NCI-H524 (cell line): ENCODE measurements around the gene NR1H2.

ENCODE experiments used
- DNase-seq, 2 experiments: peaks; one replicate each; lab custom pipeline; 2025; lab: John Stamatoyannopoulos, UW

The NR1H2 gene

DNA sequence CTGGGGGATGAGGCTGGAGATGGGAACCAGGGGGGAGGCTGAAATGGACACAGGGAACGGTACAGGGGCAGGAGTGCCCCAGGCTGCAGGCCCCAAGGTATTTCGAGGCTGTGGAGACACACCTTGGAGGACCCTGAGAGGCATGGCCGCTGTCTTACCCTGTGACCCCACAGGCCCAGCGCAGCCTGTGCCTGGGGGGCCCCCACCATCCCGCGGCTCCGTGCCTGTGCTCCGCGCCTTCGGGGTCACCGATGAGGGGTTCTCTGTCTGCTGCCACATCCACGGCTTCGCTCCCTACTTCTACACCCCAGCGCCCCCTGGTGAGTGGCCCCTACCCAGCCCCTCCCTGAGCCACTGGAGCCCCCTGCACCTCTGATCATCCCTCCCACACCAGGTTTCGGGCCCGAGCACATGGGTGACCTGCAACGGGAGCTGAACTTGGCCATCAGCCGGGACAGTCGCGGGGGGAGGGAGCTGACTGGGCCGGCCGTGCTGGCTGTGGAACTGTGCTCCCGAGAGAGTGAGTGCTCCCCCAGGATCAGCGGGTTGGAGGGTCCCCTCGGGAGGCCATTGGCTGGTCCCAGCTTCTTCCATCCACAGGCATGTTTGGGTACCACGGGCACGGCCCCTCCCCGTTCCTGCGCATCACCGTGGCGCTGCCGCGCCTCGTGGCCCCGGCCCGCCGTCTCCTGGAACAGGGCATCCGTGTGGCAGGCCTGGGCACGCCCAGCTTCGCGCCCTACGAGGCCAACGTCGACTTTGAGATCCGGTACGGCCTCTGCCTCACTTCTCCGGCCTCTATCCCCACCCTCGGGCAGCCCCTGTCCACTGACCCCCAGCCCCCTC lies 25.6 kb downstream of the NR1H2 start:
- DNase-seq = no peak

DNA sequence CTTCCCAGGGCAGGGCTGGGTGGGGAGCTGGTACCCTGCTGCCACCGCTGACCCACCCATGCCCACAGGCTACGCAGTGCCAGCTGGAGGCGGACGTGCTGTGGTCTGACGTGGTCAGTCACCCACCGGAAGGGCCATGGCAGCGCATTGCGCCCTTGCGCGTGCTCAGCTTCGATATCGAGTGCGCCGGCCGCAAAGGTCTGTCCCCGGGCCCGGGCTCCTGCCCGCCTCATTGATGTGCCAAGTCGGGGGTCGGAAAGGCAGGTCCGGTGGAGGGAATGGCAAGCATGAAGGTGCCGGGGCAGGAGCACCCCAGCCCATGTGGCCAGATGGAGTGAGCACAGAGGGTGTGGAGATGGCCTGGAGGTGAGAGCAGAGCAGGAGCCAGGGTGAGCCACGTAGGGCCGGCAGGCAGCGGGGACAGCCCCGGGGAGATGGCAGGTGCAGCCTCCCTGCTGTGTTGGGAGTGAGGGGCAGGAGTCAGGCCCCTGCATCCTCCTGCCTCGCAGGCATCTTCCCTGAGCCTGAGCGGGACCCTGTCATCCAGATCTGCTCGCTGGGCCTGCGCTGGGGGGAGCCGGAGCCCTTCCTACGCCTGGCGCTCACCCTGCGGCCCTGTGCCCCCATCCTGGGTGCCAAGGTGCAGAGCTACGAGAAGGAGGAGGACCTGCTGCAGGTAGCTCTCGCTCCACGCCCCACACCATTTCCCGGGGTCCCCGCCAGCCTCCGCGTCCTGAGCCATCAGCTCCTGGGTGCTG lies 26.5 kb downstream of the NR1H2 start:
- DNase-seq = no peak

DNA sequence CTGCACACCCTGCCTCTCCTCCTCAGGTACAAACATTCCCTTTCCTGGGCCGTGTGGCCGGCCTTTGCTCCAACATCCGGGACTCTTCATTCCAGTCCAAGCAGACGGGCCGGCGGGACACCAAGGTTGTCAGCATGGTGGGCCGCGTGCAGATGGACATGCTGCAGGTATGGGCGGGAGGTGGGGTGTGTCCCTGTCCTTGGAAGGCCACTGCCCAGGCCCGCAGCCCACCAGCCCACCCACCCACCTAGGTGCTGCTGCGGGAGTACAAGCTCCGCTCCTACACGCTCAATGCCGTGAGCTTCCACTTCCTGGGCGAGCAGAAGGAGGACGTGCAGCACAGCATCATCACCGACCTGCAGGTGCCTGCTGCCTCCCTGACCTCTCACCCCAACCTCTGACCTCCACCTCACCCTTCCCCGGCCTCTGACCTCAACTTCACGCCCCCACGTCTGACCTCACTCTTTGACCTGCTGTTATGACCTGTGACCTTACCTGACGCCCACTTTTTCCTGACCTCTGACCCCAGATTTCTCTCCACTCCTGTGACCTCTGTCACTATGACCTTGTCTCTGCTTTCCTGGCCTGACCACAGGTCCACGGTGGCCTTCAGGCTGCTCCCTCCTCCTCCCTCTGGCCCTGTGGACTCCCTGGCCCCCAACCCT lies 30.0 kb downstream of the NR1H2 start:
- DNase-seq = no peak

DNA sequence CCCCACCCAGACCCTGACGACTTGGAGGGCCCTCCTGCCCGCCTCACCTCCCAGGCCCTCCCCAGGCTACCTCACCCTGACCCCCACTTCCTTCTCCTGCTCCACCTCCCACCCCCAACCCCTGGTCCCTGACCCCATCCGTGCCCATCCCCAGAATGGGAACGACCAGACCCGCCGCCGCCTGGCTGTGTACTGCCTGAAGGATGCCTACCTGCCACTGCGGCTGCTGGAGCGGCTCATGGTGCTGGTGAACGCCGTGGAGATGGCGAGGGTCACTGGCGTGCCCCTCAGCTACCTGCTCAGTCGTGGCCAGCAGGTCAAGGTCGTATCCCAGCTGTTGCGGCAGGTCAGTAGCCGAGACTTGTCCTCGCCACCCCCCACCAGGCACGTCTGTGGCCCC lies 30.6 kb downstream of the NR1H2 start:
- no peak for DNase-seq

DNA sequence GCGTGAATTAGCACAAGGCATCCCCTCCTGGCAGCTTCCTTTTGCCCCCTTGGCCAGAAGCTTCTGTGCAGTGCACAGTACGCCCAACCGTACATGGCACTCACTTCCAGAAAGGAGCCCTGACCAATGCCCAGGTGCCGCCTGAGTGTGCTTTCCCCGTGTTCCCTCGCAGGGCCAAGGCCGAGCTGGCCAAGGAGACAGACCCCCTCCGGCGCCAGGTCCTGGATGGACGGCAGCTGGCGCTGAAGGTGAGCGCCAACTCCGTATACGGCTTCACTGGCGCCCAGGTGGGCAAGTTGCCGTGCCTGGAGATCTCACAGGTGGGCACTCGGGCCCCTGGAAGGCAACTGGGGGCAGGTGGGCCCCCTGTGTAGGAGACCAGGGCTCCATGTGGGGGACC lies 33.1 kb downstream of the NR1H2 start:
- DNase-seq = no peak

DNA sequence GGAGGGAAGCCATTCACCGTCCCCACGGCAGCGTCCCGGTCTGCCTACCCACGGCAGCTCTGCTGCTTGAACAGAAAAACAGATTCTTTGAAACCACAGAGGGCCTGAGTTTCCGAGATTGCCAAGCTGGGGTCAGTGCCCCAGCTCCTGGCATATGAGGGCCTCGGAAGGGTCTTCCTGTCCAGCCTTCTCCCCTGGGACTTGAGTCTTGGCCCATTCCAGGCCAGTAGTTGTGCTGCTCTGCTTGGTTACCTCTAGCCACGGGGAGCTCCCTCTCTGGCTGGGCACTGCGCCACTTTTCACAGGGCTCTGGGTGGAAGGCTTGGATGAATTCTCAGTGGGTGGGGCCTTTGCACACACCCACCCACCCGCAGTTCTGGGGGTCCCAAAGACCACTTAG lies 33.9 kb downstream of the NR1H2 start:
- no peak for DNase-seq

DNA sequence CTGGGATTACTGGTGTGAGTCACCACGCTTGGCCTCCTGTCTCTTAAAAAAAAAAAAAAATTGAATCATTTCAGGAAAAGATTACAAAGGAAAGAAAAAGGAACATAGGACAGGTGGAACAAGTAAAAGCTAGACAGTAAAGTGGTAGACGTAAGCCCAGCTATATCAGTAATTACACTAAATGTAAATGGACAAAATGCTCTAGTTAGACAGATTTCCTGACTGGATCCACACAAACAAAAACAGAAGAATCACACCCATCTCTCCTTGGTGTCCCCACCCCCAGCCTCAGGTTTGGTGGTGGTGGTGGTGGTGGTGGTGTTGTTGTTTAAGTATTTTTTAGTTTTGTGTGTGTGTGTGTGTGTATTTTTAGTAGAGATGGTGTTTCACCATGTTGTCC lies 36.2 kb downstream of the NR1H2 start:
- DNase-seq = no peak

DNA sequence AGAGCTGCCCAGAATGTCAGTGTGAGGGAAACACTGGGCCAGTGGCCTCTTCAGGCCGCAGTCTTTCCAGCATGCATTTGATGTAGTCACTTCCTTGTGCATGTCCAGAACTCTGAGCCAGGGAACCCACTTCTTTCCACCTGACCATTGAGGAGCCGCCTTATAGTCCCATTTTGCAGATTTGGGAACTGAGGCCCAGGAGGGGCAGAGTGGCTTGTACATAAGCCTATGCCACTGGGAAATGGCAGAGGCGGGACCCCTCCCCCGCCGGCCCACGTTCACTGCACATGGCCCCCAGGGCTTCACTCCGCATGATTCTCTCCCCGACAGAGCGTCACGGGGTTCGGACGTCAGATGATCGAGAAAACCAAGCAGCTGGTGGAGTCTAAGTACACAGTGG lies 36.8 kb downstream of the NR1H2 start:
- no peak for DNase-seq

DNA sequence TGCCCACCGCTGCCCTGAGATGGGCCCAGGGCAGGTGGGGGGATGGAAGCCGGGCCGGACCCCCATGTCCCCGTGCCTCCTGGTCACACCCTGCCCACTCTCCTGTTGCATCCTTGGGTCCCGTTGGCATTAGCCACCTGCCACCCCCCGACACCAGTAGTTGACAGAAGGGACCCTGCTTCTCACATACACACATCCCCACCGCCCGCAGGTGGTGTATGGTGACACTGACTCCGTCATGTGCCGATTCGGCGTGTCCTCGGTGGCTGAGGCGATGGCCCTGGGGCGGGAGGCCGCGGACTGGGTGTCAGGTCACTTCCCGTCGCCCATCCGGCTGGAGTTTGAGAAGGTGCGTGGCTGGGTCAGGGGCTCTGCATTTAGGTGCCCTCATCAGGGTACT lies 37.3 kb downstream of the NR1H2 start:
- no peak for DNase-seq

DNA sequence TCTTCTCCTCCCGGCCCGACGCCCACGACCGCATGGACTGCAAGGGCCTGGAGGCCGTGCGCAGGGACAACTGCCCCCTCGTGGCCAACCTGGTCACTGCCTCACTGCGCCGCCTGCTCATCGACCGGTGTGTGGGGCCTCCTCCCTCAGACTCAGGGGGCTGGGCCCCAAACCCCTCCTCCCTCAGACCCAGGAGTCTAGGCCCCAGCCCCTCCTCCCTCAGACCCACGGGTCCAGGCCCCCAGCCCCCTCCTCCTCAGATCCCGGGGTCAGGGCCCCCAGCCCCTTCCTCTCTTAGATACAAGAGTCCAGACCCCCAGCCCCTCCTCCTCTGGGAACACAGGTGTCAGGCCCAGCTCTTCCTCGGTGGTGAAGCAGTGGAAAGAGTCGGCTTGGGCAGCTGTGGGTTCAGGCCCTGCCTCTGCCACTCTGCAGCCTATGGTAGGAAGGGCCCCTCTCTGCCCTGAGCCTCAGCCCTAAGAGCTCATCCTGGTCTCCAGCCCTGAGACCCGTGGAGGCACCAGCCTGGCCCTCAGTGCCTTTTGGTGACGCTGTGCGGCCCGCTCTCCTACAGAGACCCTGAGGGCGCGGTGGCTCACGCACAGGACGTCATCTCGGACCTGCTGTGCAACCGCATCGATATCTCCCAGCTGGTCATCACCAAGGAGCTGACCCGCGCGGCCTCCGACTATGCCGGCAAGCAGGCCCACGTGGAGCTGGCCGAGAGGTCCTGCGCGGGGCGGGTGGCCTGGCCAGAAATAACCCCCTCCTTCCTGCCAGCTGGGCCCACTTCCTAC lies 38.8 kb downstream of the NR1H2 start:
- peak in 1 of 2 experiments; percentile 29 for DNase-seq

DNA sequence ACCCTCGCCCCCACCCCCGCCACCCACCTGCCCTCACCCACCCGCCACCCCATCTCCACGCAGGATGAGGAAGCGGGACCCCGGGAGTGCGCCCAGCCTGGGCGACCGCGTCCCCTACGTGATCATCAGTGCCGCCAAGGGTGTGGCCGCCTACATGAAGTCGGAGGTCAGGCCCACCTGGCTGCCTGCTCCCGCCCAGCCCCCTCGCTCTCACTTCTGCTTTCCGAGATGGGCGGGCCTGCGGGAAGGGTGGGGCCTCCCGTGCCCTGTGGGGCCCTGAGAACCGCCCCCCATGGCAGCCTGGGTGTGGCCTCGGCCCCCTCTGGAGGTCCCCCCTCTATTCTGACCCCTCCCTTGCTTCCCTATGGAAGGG lies 39.4 kb downstream of the NR1H2 start:
- DNase-seq = no peak

DNA sequence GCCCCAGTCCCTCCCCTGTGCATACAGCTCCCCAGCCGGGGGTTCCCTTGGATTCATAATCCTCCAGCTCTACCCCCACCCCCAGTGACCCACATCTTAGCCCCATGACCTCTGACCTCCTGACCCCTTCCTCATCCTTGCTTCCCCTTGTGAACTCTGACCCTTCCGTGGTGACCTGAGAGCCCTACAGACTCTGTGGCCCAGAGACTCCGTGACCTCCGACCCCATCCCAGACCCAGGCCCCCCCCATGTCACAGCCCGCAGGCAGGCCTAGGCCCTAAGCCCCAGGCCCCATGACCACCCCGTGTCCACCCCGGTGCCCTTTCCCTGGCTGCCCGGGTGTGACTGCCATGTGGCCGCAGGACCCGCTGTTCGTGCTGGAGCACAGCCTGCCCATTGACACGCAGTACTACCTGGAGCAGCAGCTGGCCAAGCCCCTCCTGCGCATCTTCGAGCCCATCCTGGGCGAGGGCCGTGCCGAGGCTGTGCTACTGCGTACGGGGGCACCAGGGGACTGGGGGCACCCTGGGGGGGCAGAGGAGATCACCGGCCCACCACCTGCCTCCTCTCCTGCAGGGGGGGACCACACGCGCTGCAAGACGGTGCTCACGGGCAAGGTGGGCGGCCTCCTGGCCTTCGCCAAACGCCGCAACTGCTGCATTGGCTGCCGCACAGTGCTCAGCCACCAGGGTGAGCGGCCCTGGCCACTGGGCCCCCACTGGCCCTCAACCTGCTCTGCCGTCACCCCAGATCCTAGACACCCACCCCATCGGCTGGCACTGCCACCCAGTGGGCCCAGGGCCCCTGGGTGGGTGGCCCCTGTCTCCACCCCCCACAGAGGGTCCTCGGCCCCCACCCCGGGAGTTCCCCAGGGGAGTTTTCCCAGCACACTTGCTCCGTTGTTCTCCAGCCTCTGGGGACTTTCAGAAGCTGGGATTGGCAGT lies 40.0 kb downstream of the NR1H2 start:
- no peak for DNase-seq

DNA sequence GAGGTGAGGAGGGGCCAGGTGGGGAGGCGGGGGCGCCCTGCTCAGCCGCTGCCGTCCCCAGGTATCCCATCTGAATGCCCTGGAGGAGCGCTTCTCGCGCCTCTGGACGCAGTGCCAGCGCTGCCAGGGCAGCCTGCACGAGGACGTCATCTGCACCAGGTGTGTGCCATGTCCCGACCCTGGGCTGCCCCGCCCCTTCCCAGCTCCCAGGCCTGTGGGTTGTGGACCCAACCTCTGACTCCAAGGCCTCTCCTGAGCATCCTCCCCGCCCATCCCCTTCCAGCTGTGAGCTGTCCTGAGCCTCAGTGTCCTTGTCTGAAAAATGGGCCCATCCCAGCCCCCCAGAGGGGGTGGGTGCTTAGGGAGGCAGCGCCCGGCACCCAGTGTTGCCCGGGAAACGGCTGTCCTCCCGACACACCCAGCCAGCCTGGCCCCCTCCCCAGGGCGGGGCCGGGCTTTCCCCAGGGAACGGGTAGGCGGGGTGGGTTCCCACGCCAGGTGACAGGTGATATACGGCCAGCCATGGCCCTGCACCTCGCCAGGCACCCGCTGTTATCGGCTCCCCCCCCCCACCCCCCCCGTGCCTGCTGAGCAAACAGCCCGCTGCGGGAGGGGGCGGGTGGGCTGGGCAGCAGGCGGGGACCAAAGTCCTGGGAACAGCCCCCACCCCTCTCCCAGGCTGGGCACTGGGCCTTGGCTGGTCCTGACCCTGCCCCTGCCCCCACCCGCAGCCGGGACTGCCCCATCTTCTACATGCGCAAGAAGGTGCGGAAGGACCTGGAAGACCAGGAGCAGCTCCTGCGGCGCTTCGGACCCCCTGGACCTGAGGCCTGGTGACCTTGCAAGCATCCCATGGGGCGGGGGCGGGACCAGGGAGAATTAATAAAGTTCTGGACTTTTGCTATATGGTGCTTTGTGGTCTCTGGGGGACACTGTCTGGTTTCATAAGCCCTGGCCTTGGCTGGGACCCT lies 41.1 kb downstream of the NR1H2 start:
- DNase-seq = no peak

DNA sequence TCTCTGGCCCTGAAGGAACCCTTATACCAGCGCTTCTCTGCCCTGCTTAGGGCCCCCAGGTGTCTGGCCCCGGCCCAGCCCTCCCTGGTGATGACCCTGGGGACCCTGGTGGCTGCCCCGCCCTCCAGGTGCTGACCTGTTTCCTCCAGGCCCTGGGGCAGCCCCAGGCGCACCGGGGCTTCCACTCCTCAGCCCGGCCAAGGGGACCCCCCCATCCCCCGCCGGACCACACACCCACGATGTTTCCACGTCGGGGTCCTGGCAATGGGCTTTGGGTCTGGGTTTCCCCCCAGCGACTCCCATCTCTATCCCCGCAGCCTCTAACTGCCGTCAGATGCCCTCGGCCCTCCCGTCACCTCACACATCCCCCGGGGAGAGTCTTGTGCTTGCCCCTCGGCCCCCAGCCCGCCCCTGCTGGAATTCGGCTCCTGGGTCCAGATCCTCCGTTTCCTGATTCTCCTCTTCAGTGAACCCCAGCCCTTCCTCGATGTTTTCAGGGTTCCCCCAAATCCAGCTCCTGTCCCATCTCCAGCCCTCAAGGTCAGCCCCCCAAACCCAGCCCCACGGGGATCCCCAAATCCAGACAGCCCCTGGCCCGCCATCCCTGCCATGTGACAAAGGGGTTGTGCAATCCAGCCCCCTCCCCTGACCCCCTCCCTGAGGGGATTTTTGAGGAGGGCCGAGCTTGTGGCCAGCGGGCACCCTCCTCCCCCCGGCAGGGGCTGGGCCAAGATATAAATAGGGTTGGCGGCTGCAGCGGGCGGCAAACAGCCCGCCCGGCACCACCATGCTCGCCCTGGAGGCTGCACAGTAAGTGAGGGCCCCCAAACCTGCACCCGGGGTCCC lies 42.1 kb downstream of the NR1H2 start, which contains the start of gene SPIB:
Gene SPIB (plus strand): TSS at position 763 of the 846 bp plus-strand sequence. CDS start 25 bp downstream, at position 788.
- DNase-seq = no peak

DNA sequence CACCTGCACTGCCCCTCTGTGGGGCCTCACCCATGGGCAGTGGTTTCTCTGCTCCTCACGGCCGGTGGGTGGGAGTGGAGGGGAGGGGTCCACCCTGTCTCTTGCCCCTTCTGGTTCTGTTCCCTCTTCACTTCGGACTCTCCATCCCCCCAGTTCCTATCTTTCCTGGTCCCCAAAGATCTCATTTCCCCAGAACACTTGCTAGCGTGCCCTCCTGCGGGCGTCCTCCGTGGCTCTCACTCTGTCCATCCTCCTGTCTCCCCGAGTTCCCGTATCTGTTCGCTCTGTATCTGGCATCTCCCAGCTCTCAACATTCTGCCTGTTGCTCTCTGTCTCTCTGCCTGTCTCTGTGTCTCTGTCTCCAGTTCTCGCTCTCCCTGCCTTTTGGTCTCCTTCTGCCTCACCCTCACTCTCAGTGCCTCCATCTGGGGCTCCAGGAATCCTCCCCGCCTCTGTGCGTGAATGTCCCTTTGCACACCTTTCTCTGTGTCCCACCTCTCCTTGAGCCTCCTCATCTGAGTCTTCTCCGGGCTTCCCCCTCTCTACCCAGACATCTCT lies 42.8 kb downstream of the NR1H2 start:
- DNase-seq = no peak

DNA sequence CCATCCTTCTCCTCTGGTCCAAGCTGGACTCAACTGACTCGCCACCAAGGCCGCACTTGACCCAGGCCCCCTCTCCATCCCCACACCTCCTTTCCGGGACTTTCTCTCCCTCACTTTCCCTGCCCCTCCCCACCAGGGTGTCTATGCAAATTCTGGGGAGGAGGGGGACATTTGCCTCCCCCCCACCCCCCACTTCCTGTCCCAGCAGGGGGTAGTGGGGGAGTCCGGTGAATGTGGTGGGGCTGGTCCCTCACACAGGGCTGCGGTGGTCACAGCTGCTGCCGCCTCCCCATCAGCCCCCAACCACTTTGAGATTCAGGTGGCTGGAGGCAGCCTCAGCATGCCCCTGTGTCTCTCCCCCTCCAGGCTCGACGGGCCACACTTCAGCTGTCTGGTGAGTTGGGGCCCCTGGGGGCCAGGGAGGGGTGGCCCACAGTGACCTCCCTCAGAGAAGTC lies 43.4 kb downstream of the NR1H2 start:
- DNase-seq = no peak

DNA sequence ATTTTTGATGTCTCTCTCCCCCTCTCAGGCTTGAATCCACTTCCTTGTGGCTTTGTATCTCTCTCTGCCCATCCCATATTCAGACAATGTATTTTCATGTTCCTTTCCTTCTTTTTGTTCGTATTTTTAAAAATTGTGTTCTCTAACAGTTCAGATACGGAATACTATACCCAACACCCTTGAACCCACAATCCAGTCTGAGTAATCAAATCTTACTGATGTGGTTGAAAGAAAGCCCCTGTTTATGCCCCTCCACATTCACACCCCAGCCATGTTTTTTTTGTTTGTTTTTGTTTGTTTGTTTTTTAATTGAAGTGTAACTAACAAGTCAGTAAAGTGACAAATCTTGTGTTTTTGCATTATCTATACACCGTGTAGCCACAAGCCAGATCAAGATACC lies 43.9 kb downstream of the NR1H2 start:
- no peak for DNase-seq

DNA sequence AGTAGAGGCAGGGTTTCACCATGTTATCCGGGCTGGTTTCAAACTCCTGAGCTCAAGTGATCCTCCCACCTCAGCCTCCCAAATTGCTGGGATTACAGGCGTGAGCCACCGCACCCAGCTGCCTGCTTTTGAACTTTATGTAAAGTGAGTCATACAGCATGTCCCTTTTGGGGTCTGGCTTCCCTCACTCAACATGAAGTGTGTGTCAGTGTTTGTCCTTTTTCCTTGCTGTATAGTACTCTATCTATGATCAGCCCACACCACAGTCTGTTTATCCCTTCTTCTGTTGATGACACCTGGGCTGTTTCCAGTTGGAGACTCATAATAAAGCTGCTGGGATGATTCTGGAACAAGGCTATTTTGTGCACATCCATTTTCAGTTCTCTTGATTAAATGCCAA lies 44.6 kb downstream of the NR1H2 start:
- no peak for DNase-seq
